A673 (cell line): ENCODE measurements around the gene U2SURP. TPM values are rescaled to one million over a fixed set of nuclear protein-coding genes. Genes with fewer than 3 reads are reported as not detected.
A peak's percentile ranks its signal among the peaks of the same experiment; 100 is the strongest.
"Not testable (repeated sequence)": the region's sequence is repeated elsewhere in the genome, so short reads cannot be mapped to it uniquely, and the experiment has no call there.

Source experiments
- BruUV-seq: library from RNA; stranded (reverse); fragments of 400-500 nt; replicated peaks from 2 replicates; lab custom pipeline; 2021; lab: Mats Ljungman, UMichigan
- CTCF ChIA-PET: fragments of 300-600 bp; sonication (Branson Sonifier 250); formaldehyde crosslinking; loops from one replicate; lab custom pipeline; 2022; ENCODE audit warnings: antibody characterized with exemption; lab: Charles Lee
- POLR2A ChIA-PET: fragments of 300-600 bp; sonication (Branson Sonifier 250); formaldehyde crosslinking; loops from one replicate; lab custom pipeline; 2022; ENCODE audit warnings: antibody characterized with exemption; ENCODE audit not compliant: low non-redundant PET; lab: Charles Lee
- DNase-seq: peaks from one replicate; pipeline ENCODE4 v3.0.0-alpha.2; 2015; ENCODE audit warnings: low spot score
- H3K27ac ChIP-seq: fragments of 200-600 bp; sonication (generic); 2 replicates; pipeline ENCODE4 v1.5.1; 2016; ENCODE audit warnings: mixed run types, low read depth, mild to moderate bottlenecking, mixed read lengths, antibody characterized with exemption, low read length; ENCODE audit not compliant: poor library complexity, severe bottlenecking
- H3K27me3 ChIP-seq: fragments of 200-600 bp; sonication (generic); replicated peaks from 2 replicates; pipeline ENCODE4 v1.6.1; 2017; ENCODE audit warnings: mixed run types, low read depth, mild to moderate bottlenecking, mixed read lengths, antibody characterized with exemption, low read length; ENCODE audit not compliant: insufficient read depth, poor library complexity
- H3K36me3 ChIP-seq: fragments of 200-600 bp; sonication (generic); 2 replicates; pipeline ENCODE4 v1.6.1; 2016; ENCODE audit warnings: mixed run types, mild to moderate bottlenecking, mixed read lengths, antibody characterized with exemption, low read length; ENCODE audit not compliant: insufficient read depth, poor library complexity, severe bottlenecking
- H3K4me1 ChIP-seq: fragments of 200-600 bp; sonication (generic); 2 replicates; pipeline ENCODE4 v1.6.1; 2017; ENCODE audit warnings: mixed run types, mild to moderate bottlenecking, mixed read lengths, antibody characterized with exemption, low read length; ENCODE audit not compliant: insufficient read depth, poor library complexity, severe bottlenecking
- H3K4me3 ChIP-seq: fragments of 200-600 bp; sonication (generic); 2 replicates; pipeline ENCODE4 v1.5.1; 2016; ENCODE audit warnings: low read depth, mixed run types, mild to moderate bottlenecking, mixed read lengths, low read length; ENCODE audit not compliant: poor library complexity, severe bottlenecking
- H3K9me3 ChIP-seq: fragments of 200-600 bp; sonication (generic); 2 replicates; pipeline ENCODE4 v1.6.1; 2016; ENCODE audit warnings: mixed run types, low read depth, mild to moderate bottlenecking, mixed read lengths, antibody characterized with exemption, low read length; ENCODE audit not compliant: poor library complexity, severe bottlenecking
- CTCF ChIP-seq: fragments of 300-800, 200-600 bp; sonication (generic); conservative IDR thresholded peaks from 2 replicates; pipeline ENCODE4 v1.5.1; 2017; ENCODE audit warnings: low read depth, mild to moderate bottlenecking, antibody characterized with exemption, low read length, moderate library complexity, mixed read lengths
- EZH2 ChIP-seq: fragments of 200-600 bp; sonication (generic); IDR thresholded peaks from 2 replicates; pipeline ENCODE4 v1.6.1; 2017; ENCODE audit warnings: borderline replicate concordance, low read depth, mild to moderate bottlenecking, mixed read lengths, antibody characterized with exemption, low read length; ENCODE audit not compliant: poor library complexity, severe bottlenecking
- intact Hi-C: fragments of 100-400 bp; cut with micrococcal nuclease; formaldehyde crosslinking; loops from one replicate; pipeline ENCODE4 v1.10.0; 2022; ENCODE audit not compliant: unreplicated experiment
- total RNA-seq: library from RNA; stranded (reverse); gene quantifications from 2 replicates; pipeline ENCODE4 v1.2.3, GENCODE V29; 2021

The U2SURP gene
- total RNA-seq, 1 experiment from 2014 or later, result 165 TPM

GRCh38 chr3:143040261-143040879, 39.0 kb downstream of the U2SURP start:
- BruUV-seq, result no TSS peak
- POLR2A ChIA-PET, result no interaction called here

DNA sequence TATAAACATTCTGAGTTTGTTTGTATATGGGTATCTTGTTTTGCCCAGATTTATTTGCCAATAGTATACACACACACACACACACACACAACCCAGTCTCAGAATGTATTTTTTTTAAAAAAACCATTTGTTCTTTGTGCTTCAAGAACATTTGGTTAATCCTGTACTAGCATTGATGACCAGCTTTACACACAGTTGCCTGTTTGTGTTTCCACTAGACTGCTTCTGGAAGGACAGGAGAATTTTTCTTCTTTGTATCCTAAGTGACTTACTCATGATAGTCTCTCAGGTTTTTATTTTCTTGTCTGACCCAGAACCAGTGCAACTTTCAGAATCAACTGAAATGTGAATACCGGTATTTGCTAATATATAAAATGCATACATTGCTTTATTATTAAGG, 40.5 kb downstream of the U2SURP start:
- TF ChIP-seq EZH2 (no peak), CTCF (no peak)
- intact Hi-C loops, result no loop called here
- H3K27me3 ChIP-seq, result no peaks in the 10 kb centered on the region
- H3K4me3 ChIP-seq, result no peak overlapping the region
- H3K9me3 ChIP-seq, result no peaks in the 10 kb centered on the region
- DNase-seq, result no peak
- H3K36me3 ChIP-seq, result peaks cover 75% of the 10 kb centered on the region
- H3K4me1 ChIP-seq, result no peaks in the 10 kb centered on the region
- ChIA-PET CTCF (no interaction called here), POLR2A (interaction anchor here (0.5 kb wide), 1 partner anchor 769 kb away, joined by 3 read pairs; no protein-coding TSS in a partner anchor)
- H3K27ac ChIP-seq, result no peak overlapping the region
- no TSS peak for BruUV-seq

More at GRCh38 chr3:143040261-143040879, 39.0 kb downstream of the U2SURP start:
- no peaks in the 10 kb centered on the region for H3K27me3 ChIP-seq
- H3K4me1 ChIP-seq, result no peaks in the 10 kb centered on the region
- peaks cover 82% of the 10 kb centered on the region for H3K36me3 ChIP-seq
- TF ChIP-seq CTCF, result peak; percentile 51
- no peak for TF ChIP-seq EZH2
- CTCF ChIA-PET, result interaction anchor here (0.8 to 1.0 kb wide), 2 partner anchors 282 to 604 kb away, joined by 3 read pairs; no protein-coding TSS in a partner anchor
- intact Hi-C loops, result no loop called here
- no peak overlapping the region for H3K4me3 ChIP-seq
- no peaks in the 10 kb centered on the region for H3K9me3 ChIP-seq
- H3K27ac ChIP-seq, result no peak overlapping the region
- DNase-seq, result peak; percentile 32

- H3K4me1 ChIP-seq, result no peaks in the 10 kb centered on the region
- no TSS peak for BruUV-seq
- intact Hi-C loops, result no loop called here
- no peaks in the 10 kb centered on the region for H3K9me3 ChIP-seq
- H3K27me3 ChIP-seq, result no peaks in the 10 kb centered on the region
- POLR2A ChIA-PET, result interaction anchor here (0.7 kb wide), 1 partner anchor 13 kb away, joined by 17 read pairs; no protein-coding TSS in a partner anchor
- H3K27ac ChIP-seq, result no peak overlapping the region
- TF ChIP-seq EZH2, result no peak
- no peak for TF ChIP-seq CTCF
- CTCF ChIA-PET, result no interaction called here
- no peak for DNase-seq
- H3K4me3 ChIP-seq, result no peak overlapping the region
- peaks cover 44% of the 10 kb centered on the region for H3K36me3 ChIP-seq
These were observed 44.3 kb downstream of the U2SURP start for GRCh38 chr3:143045639-143046038.

DNA sequence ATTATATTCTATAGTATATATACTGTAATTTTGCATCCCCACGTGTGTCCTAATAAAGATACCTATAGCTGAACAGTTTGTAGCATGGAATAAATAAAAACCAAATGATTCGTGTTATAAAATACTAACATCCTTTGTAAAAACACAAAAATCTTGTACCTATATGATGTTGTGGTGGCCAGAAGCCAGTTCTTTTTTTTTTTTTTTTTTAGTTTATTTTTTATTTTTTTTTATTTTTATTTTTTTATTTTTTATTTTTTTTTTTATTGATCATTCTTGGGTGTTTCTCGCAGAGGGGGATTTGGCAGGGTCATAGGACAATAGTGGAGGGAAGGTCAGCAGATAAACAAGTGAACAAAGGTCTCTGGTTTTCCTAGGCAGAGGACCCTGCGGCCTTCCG, 44.7 kb downstream of the U2SURP start:
- H3K4me1 ChIP-seq, H3K9me3 ChIP-seq, H3K27ac ChIP-seq, BruUV-seq, POLR2A ChIA-PET, H3K27me3 ChIP-seq, H3K4me3 ChIP-seq, CTCF ChIA-PET, intact Hi-C loops, DNase-seq: not testable (repeated sequence)
- peaks cover 42% of the 10 kb centered on the region for H3K36me3 ChIP-seq
